DOHH2 (cell line): ENCODE results near the gene UBE2F.

Source experiments
- EZH2phosphoT487 ChIP-seq: fragments of 200-600 bp; sonication (generic); IDR thresholded peaks from 2 replicates; pipeline ENCODE4 v1.6.1; 2017; ENCODE audit warnings: borderline replicate concordance, mild to moderate bottlenecking, antibody characterized with exemption, low read length, moderate library complexity, mixed read lengths
- TF ChIP-seq, protein P1 (sequence below): fragments of 200-600 bp; sonication (generic); IDR thresholded peaks from one replicate; pipeline ENCODE4 v1.5.1; 2014; ENCODE audit warnings: antibody characterized with exemption, mild to moderate bottlenecking, low read depth, low read length; ENCODE audit not compliant: poor library complexity, severe bottlenecking

DNA sequence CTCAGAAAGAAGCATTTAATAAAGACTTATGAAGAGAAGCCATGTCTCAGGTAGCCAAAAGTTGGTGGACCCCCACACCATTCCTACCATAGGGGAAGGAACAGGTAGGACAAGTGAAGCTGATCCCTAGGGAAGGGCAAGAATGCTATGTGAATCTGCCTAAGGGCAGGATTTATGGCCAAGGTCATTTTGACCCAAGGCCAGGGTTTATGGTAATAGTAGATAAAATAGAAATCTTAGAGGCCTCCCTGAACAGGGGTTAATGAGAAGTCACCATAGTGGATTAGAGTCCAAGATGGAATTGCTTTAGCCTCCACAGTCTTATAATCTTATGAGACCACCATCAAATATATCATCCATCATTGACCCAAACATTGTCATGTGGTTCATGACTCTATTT lies 26.0 kb upstream of the UBE2F start:
- TF ChIP-seq, protein P1, sequence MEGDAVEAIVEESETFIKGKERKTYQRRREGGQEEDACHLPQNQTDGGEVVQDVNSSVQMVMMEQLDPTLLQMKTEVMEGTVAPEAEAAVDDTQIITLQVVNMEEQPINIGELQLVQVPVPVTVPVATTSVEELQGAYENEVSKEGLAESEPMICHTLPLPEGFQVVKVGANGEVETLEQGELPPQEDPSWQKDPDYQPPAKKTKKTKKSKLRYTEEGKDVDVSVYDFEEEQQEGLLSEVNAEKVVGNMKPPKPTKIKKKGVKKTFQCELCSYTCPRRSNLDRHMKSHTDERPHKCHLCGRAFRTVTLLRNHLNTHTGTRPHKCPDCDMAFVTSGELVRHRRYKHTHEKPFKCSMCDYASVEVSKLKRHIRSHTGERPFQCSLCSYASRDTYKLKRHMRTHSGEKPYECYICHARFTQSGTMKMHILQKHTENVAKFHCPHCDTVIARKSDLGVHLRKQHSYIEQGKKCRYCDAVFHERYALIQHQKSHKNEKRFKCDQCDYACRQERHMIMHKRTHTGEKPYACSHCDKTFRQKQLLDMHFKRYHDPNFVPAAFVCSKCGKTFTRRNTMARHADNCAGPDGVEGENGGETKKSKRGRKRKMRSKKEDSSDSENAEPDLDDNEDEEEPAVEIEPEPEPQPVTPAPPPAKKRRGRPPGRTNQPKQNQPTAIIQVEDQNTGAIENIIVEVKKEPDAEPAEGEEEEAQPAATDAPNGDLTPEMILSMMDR = no peak
- TF ChIP-seq EZH2phosphoT487 = no peak
